GM21786 (cell line): ENCODE data around the gene RPGRIP1L.

Source experiments
- ATAC-seq: cut with Tn5 transposase; IDR thresholded peaks from one replicate; pipeline ENCODE4 v1.9.1; 2021; ENCODE audit not compliant: unreplicated experiment

RPGRIP1L gene

GRCh38 chr16:53664724-53665345, 38.8 kb downstream of the RPGRIP1L start:
- peak; percentile 80 for ATAC-seq

- ATAC-seq = no peak
Measured at GRCh38 chr16:53662072-53662471, 41.6 kb downstream of the RPGRIP1L start.

GRCh38 chr16:53654946-53655345, 48.7 kb downstream of the RPGRIP1L start:
- no peak for ATAC-seq

GRCh38 chr16:53651357-53651756, 52.3 kb downstream of the RPGRIP1L start:
- ATAC-seq = no peak

GRCh38 chr16:53646506-53646905, 57.2 kb downstream of the RPGRIP1L start:
- ATAC-seq = no peak

- no peak for ATAC-seq
Measured at GRCh38 chr16:53643474-53643873, 60.2 kb downstream of the RPGRIP1L start.

- no peak for ATAC-seq
Measured at GRCh38 chr16:53642094-53642493, 61.6 kb downstream of the RPGRIP1L start.

- ATAC-seq = no peak
Measured at GRCh38 chr16:53636978-53637377, 66.7 kb downstream of the RPGRIP1L start.

- ATAC-seq = no peak
Measured at GRCh38 chr16:53632526-53632925, 71.1 kb downstream of the RPGRIP1L start.

GRCh38 chr16:53631236-53632025, 72.2 kb downstream of the RPGRIP1L start:
- no peak for ATAC-seq

- ATAC-seq = no peak
Measured at GRCh38 chr16:53629607-53630312, 73.9 kb downstream of the RPGRIP1L start.

GRCh38 chr16:53629151-53629550, 74.5 kb downstream of the RPGRIP1L start:
- no peak for ATAC-seq

- no peak for ATAC-seq
Measured at GRCh38 chr16:53626811-53627210, 76.8 kb downstream of the RPGRIP1L start.

- ATAC-seq = no peak
Measured at GRCh38 chr16:53626161-53626560, 77.5 kb downstream of the RPGRIP1L start.

- ATAC-seq = no peak
Measured at GRCh38 chr16:53625221-53625620, 78.4 kb downstream of the RPGRIP1L start.

GRCh38 chr16:53622315-53622714, 81.3 kb downstream of the RPGRIP1L start:
- ATAC-seq = no peak

- no peak for ATAC-seq
Measured at GRCh38 chr16:53620476-53620875, 83.2 kb downstream of the RPGRIP1L start.

GRCh38 chr16:53619235-53619634, 84.4 kb downstream of the RPGRIP1L start:
- ATAC-seq = no peak

GRCh38 chr16:53614346-53614745, 89.3 kb downstream of the RPGRIP1L start:
- no peak for ATAC-seq

- ATAC-seq = no peak
Measured at GRCh38 chr16:53612003-53612402, 91.7 kb downstream of the RPGRIP1L start.

- ATAC-seq = no peak
Measured at GRCh38 chr16:53611179-53611696, 92.4 kb downstream of the RPGRIP1L start.

GRCh38 chr16:53609536-53609935, 94.1 kb downstream of the RPGRIP1L start:
- ATAC-seq = no peak
